Activated B cell treated with CpG ODN at 0.5 μM for 24 hours (primary cell): Measurements from ENCODE around the gene ZNF292. TPM values are rescaled to one million over a fixed set of nuclear protein-coding genes. Genes with fewer than 3 reads are reported as not detected.
A peak's percentile ranks its signal among the peaks of the same experiment; 100 is the strongest.

Experiments
- ATAC-seq: fragments of 200-7000 bp; cut with Tn5 transposase; one replicate; pipeline ENCODE4 v1.10.0; 2021; ENCODE audit warnings: low read depth, mild to moderate bottlenecking, moderate library complexity
- CTCF ChIA-PET: fragments of 350-600 bp; sonication (Branson Sonifier 250); formaldehyde crosslinking; loops from one replicate; lab custom pipeline; 2021; ENCODE audit warnings: antibody characterized with exemption; lab: Charles Lee
- POLR2A ChIA-PET: fragments of 350-600 bp; sonication (Branson Sonifier 250); formaldehyde crosslinking; loops from one replicate; lab custom pipeline; 2021; ENCODE audit warnings: antibody characterized with exemption; lab: Charles Lee
- DNase-seq: peaks from one replicate; pipeline ENCODE4 v3.0.0; 2022
- H3K27ac Mint-ChIP-seq: one replicate; pipeline ENCODE4 v1.8.0; 2020; ENCODE audit warnings: mixed read lengths
- H3K27me3 Mint-ChIP-seq: one replicate; pipeline ENCODE4 v1.8.0; 2021; ENCODE audit warnings: mixed read lengths
- H3K36me3 Mint-ChIP-seq: one replicate; pipeline ENCODE4 v1.8.0; 2021; ENCODE audit warnings: low read depth, mixed read lengths
- H3K4me1 Mint-ChIP-seq: one replicate; pipeline ENCODE4 v1.8.0; 2021; ENCODE audit warnings: mixed read lengths
- H3K4me3 Mint-ChIP-seq: one replicate; pipeline ENCODE4 v1.8.0; 2020; ENCODE audit warnings: mild to moderate bottlenecking, mixed read lengths
- H3K9me3 Mint-ChIP-seq: one replicate; pipeline ENCODE4 v1.8.0; 2020; ENCODE audit warnings: mixed read lengths
- CTCF ChIP-seq: fragments of 200-600 bp; IDR thresholded peaks from one replicate; pipeline ENCODE4 v1.8.0; 2022; ENCODE audit warnings: antibody characterized with exemption, mild to moderate bottlenecking
- intact Hi-C: fragments of 100-400 bp; cut with micrococcal nuclease; formaldehyde crosslinking; loops from one replicate; pipeline ENCODE4 v1.15.1; 2024
- total RNA-seq: library from RNA; stranded (reverse); gene quantifications from 2 replicates; pipeline ENCODE4 v1.2.3, GENCODE V29; 2022

ZNF292 gene
- total RNA-seq, 1 donor from 2014 or later, result 66.6 TPM

DNA sequence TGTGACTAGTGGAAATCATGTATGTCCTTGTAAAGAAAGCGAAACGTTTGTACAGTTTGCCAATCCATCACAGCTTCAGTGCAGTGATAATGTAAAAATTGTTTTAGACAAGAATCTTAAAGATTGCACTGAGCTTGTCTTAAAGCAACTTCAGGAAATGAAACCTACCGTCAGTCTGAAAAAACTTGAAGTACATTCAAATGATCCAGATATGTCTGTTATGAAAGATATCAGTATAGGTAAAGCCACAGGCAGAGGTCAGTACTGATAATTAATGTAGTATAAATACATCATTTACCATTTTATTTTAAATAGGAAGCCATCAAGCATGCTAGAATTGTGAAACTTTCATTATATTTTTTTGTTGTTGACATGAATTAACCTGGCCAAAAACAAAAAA is 106.2 kb downstream of the ZNF292 start:
- H3K27ac Mint-ChIP-seq, result no peak overlapping the region
- H3K36me3 Mint-ChIP-seq, result peaks cover 36% of the 10 kb centered on the region
- CTCF ChIA-PET, result no interaction called here
- no peak for TF ChIP-seq CTCF
- POLR2A ChIA-PET, result interaction anchor here (0.7 to 1.7 kb wide), 2 partner anchors 18 to 204 kb away, joined by 3 to 4 read pairs; no protein-coding TSS in a partner anchor
- H3K4me3 Mint-ChIP-seq, result no peak overlapping the region
- H3K4me1 Mint-ChIP-seq, result peaks cover 15% of the 10 kb centered on the region
- no peaks in the 10 kb centered on the region for H3K27me3 Mint-ChIP-seq
- ATAC-seq (no peak), DNase-seq (no peak)
- H3K9me3 Mint-ChIP-seq, result peaks cover 4% of the 10 kb centered on the region
- intact Hi-C loops, result loop anchor here (5.0 kb wide), 1 partner anchor 61 kb away; the partner anchor contains the start of gene SMIM8

DNA sequence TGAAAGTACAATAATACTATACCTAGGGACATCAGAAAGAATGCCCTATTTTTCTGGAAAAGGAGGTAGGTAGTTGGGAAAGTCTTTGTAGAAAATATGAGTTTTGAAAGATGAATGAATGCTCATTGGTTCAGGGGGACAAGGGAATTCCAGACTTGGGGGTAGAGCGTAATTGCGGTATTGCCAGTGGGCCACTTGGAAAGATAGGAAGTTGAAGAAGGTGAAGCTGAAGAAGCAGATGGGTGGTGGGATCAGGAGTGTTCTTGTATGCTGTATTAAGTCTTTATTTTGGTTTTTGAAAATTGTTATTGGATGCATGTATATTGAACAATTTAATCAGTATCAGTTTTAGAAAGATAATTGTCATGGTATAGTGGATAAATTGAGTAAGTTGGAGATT is 109.1 kb downstream of the ZNF292 start:
- DNase-seq (no peak), ATAC-seq (no peak)
- intact Hi-C loops, result loop anchor here (5.0 kb wide), 1 partner anchor 58 kb away; the partner anchor contains the start of gene SMIM8
- Mint-ChIP-seq H3K9me3 (peaks cover 4% of the 10 kb centered on the region), H3K4me3 (no peak overlapping the region), H3K36me3 (peaks cover 8% of the 10 kb centered on the region), H3K27me3 (no peaks in the 10 kb centered on the region), H3K4me1 (peaks cover 15% of the 10 kb centered on the region), H3K27ac (peak overlapping the region; percentile 1)
- TF ChIP-seq CTCF, result no peak
- POLR2A ChIA-PET, result no interaction called here
- CTCF ChIA-PET, result no interaction called here

GRCh38 chr6:87274660-87275274 is 119.4 kb downstream of the ZNF292 start:
- Mint-ChIP-seq H3K9me3 (no peaks in the 10 kb centered on the region), H3K4me3 (no peak overlapping the region), H3K36me3 (no peaks in the 10 kb centered on the region), H3K27me3 (no peaks in the 10 kb centered on the region), H3K27ac (no peak overlapping the region), H3K4me1 (peaks cover 4% of the 10 kb centered on the region)
- no peak for ATAC-seq
- DNase-seq, result no peak
- CTCF ChIA-PET, result interaction anchor here (1.2 kb wide), 1 partner anchor 9 kb away, joined by 3 read pairs; no protein-coding TSS in a partner anchor
- intact Hi-C loops, result no loop called here
- TF ChIP-seq CTCF, result no peak
- POLR2A ChIA-PET, result no interaction called here

- Mint-ChIP-seq H3K9me3 (no peaks in the 10 kb centered on the region), H3K36me3 (no peaks in the 10 kb centered on the region), H3K27ac (no peak overlapping the region), H3K4me1 (peaks cover 4% of the 10 kb centered on the region), H3K27me3 (no peaks in the 10 kb centered on the region), H3K4me3 (no peak overlapping the region)
- DNase-seq, result no peak
- POLR2A ChIA-PET, result no interaction called here
- no peak for ATAC-seq
- no peak for TF ChIP-seq CTCF
- intact Hi-C loops, result no loop called here
- CTCF ChIA-PET, result interaction anchor here (0.6 kb wide), 1 partner anchor 102 kb away, joined by 3 read pairs; no protein-coding TSS in a partner anchor
Measured at GRCh38 chr6:87276624-87277023, 121.3 kb downstream of the ZNF292 start.

- no peak for TF ChIP-seq CTCF
- Mint-ChIP-seq H3K4me3 (no peak overlapping the region), H3K27me3 (no peaks in the 10 kb centered on the region), H3K4me1 (peaks cover 4% of the 10 kb centered on the region), H3K27ac (no peak overlapping the region), H3K9me3 (no peaks in the 10 kb centered on the region), H3K36me3 (no peaks in the 10 kb centered on the region)
- ATAC-seq (no peak), DNase-seq (no peak)
- intact Hi-C loops, result no loop called here
- POLR2A ChIA-PET, result no interaction called here
- CTCF ChIA-PET, result no interaction called here
Measured at GRCh38 chr6:87277123-87277522, 121.8 kb downstream of the ZNF292 start.
